Activated naive CD8-positive, alpha-beta T cell treated with anti-CD3 and anti-CD28 coated beads, Interleukin-2, amount 50 U/mL, for 24 hours (primary cell): Measurements from ENCODE around the gene ZFAND6.
A peak's percentile ranks its signal among the peaks of the same experiment; 100 is the strongest.
"Not testable (repeated sequence)": the region's sequence is repeated elsewhere in the genome, so short reads cannot be mapped to it uniquely, and the experiment has no call there.

ENCODE experiments used
- ATAC-seq: fragments of 150-1000 bp; cut with Tn5 transposase; one replicate; pipeline ENCODE4 v1.10.0; 2021
- DNase-seq: peaks from one replicate; pipeline ENCODE4 v3.0.0; 2021
- H3K27ac Mint-ChIP-seq: one replicate; pipeline ENCODE4 v1.8.0; 2021; ENCODE audit warnings: mild to moderate bottlenecking, mixed read lengths
- H3K27me3 Mint-ChIP-seq: one replicate; pipeline ENCODE4 v1.8.0; 2021; ENCODE audit warnings: mixed read lengths
- H3K36me3 Mint-ChIP-seq: one replicate; pipeline ENCODE4 v1.8.0; 2021; ENCODE audit warnings: low read depth, mixed read lengths
- H3K4me1 Mint-ChIP-seq: one replicate; pipeline ENCODE4 v1.8.0; 2021; ENCODE audit warnings: mixed read lengths
- H3K4me3 Mint-ChIP-seq: one replicate; pipeline ENCODE4 v1.8.0; 2021; ENCODE audit warnings: mild to moderate bottlenecking, moderate library complexity, mixed read lengths
- H3K9me3 Mint-ChIP-seq: one replicate; pipeline ENCODE4 v1.8.0; 2021; ENCODE audit warnings: mixed read lengths

ZFAND6 gene

GRCh38 chr15:80155001-80155377 lies 95.5 kb downstream of the ZFAND6 start:
- Mint-ChIP-seq H3K36me3 (peaks cover 8% of the 10 kb centered on the region), H3K4me1 (peaks cover 37% of the 10 kb centered on the region), H3K27ac (no peak overlapping the region), H3K27me3 (no peaks in the 10 kb centered on the region), H3K9me3 (no peaks in the 10 kb centered on the region), H3K4me3 (no peak overlapping the region)
- DNase-seq (no peak), ATAC-seq (no peak)

GRCh38 chr15:80155378-80156175 lies 96.1 kb downstream of the ZFAND6 start:
- H3K27me3 Mint-ChIP-seq, DNase-seq, H3K9me3 Mint-ChIP-seq, H3K4me3 Mint-ChIP-seq, H3K27ac Mint-ChIP-seq, ATAC-seq: not testable (repeated sequence)
- H3K4me1 Mint-ChIP-seq, result peaks cover 43% of the 10 kb centered on the region
- peaks cover 11% of the 10 kb centered on the region for H3K36me3 Mint-ChIP-seq

GRCh38 chr15:80156176-80156720 lies 96.8 kb downstream of the ZFAND6 start:
- DNase-seq (no peak), ATAC-seq (no peak)
- Mint-ChIP-seq H3K4me3 (no peak overlapping the region), H3K9me3 (no peaks in the 10 kb centered on the region), H3K4me1 (peaks cover 49% of the 10 kb centered on the region), H3K27me3 (no peaks in the 10 kb centered on the region), H3K27ac (no peak overlapping the region), H3K36me3 (peaks cover 14% of the 10 kb centered on the region)

GRCh38 chr15:80157215-80157614 lies 97.7 kb downstream of the ZFAND6 start:
- Mint-ChIP-seq H3K27me3 (no peaks in the 10 kb centered on the region), H3K4me3 (no peak overlapping the region), H3K9me3 (no peaks in the 10 kb centered on the region), H3K27ac (no peak overlapping the region), H3K4me1 (peaks cover 46% of the 10 kb centered on the region), H3K36me3 (peaks cover 19% of the 10 kb centered on the region)
- no peak for DNase-seq
- ATAC-seq, result no peak

GRCh38 chr15:80159301-80159700 lies 99.8 kb downstream of the ZFAND6 start:
- H3K27ac Mint-ChIP-seq, result peak overlapping the region; percentile 53
- H3K4me1 Mint-ChIP-seq, result peaks cover 35% of the 10 kb centered on the region
- no peak for ATAC-seq
- no peaks in the 10 kb centered on the region for H3K27me3 Mint-ChIP-seq
- H3K9me3 Mint-ChIP-seq, result no peaks in the 10 kb centered on the region
- H3K36me3 Mint-ChIP-seq, result peaks cover 33% of the 10 kb centered on the region
- H3K4me3 Mint-ChIP-seq, result no peak overlapping the region
- no peak for DNase-seq

- H3K4me3 Mint-ChIP-seq, result no peak overlapping the region
- H3K9me3 Mint-ChIP-seq, result no peaks in the 10 kb centered on the region
- ATAC-seq, result peak; percentile 53
- H3K4me1 Mint-ChIP-seq, result peaks cover 30% of the 10 kb centered on the region
- H3K27me3 Mint-ChIP-seq, result no peaks in the 10 kb centered on the region
- DNase-seq, result peak; percentile 17
- peak overlapping the region; percentile 59 for H3K27ac Mint-ChIP-seq
- H3K36me3 Mint-ChIP-seq, result peaks cover 37% of the 10 kb centered on the region
These were observed 100.5 kb downstream of the ZFAND6 start for GRCh38 chr15:80159811-80160569.

GRCh38 chr15:80160570-80161156 lies 101.2 kb downstream of the ZFAND6 start:
- peaks cover 23% of the 10 kb centered on the region for H3K4me1 Mint-ChIP-seq
- no peaks in the 10 kb centered on the region for H3K27me3 Mint-ChIP-seq
- peaks cover 37% of the 10 kb centered on the region for H3K36me3 Mint-ChIP-seq
- H3K9me3 Mint-ChIP-seq, result no peaks in the 10 kb centered on the region
- ATAC-seq (peak; percentile 69), DNase-seq (peak; percentile 26)
- H3K4me3 Mint-ChIP-seq, result no peak overlapping the region
- peak overlapping the region; percentile 59 for H3K27ac Mint-ChIP-seq

GRCh38 chr15:80161468-80162016 lies 102.1 kb downstream of the ZFAND6 start:
- H3K27me3 Mint-ChIP-seq, result no peaks in the 10 kb centered on the region
- H3K36me3 Mint-ChIP-seq, result peaks cover 37% of the 10 kb centered on the region
- no peak overlapping the region for H3K4me3 Mint-ChIP-seq
- DNase-seq (no peak), ATAC-seq (no peak)
- H3K4me1 Mint-ChIP-seq, result peaks cover 22% of the 10 kb centered on the region
- no peaks in the 10 kb centered on the region for H3K9me3 Mint-ChIP-seq
- H3K27ac Mint-ChIP-seq, result no peak overlapping the region

- Mint-ChIP-seq H3K4me3 (no peak overlapping the region), H3K27ac (no peak overlapping the region), H3K27me3 (no peaks in the 10 kb centered on the region), H3K36me3 (peaks cover 37% of the 10 kb centered on the region), H3K4me1 (peaks cover 22% of the 10 kb centered on the region), H3K9me3 (no peaks in the 10 kb centered on the region)
- DNase-seq (no peak), ATAC-seq (no peak)
These were observed 102.6 kb downstream of the ZFAND6 start for GRCh38 chr15:80162059-80162554.

GRCh38 chr15:80163217-80163616 lies 103.7 kb downstream of the ZFAND6 start:
- Mint-ChIP-seq H3K27me3 (no peaks in the 10 kb centered on the region), H3K4me3 (no peak overlapping the region), H3K27ac (no peak overlapping the region), H3K4me1 (peaks cover 22% of the 10 kb centered on the region), H3K9me3 (no peaks in the 10 kb centered on the region), H3K36me3 (peaks cover 37% of the 10 kb centered on the region)
- ATAC-seq (no peak), DNase-seq (no peak)

- H3K4me3 Mint-ChIP-seq, result no peak overlapping the region
- peaks cover 37% of the 10 kb centered on the region for H3K36me3 Mint-ChIP-seq
- no peaks in the 10 kb centered on the region for H3K27me3 Mint-ChIP-seq
- no peak overlapping the region for H3K27ac Mint-ChIP-seq
- no peaks in the 10 kb centered on the region for H3K9me3 Mint-ChIP-seq
- DNase-seq (no peak), ATAC-seq (no peak)
- peaks cover 22% of the 10 kb centered on the region for H3K4me1 Mint-ChIP-seq
These were observed 104.4 kb downstream of the ZFAND6 start for GRCh38 chr15:80163897-80164296.

- Mint-ChIP-seq H3K4me3 (no peak overlapping the region), H3K27ac (no peak overlapping the region), H3K27me3 (no peaks in the 10 kb centered on the region), H3K9me3 (no peaks in the 10 kb centered on the region), H3K4me1 (no peaks in the 10 kb centered on the region), H3K36me3 (peaks cover 21% of the 10 kb centered on the region)
- no peak for DNase-seq
- ATAC-seq, result no peak
These were observed 108.5 kb downstream of the ZFAND6 start for GRCh38 chr15:80167936-80168335.

GRCh38 chr15:80168421-80168820 lies 108.9 kb downstream of the ZFAND6 start:
- H3K4me3 Mint-ChIP-seq, result no peak overlapping the region
- H3K4me1 Mint-ChIP-seq, result no peaks in the 10 kb centered on the region

GRCh38 chr15:80169768-80170357 lies 110.4 kb downstream of the ZFAND6 start:
- H3K4me1 Mint-ChIP-seq, result no peaks in the 10 kb centered on the region
- no peaks in the 10 kb centered on the region for H3K9me3 Mint-ChIP-seq
- no peak overlapping the region for H3K4me3 Mint-ChIP-seq
- H3K36me3 Mint-ChIP-seq, result peaks cover 7% of the 10 kb centered on the region
- no peak overlapping the region for H3K27ac Mint-ChIP-seq
- no peak for DNase-seq
- H3K27me3 Mint-ChIP-seq, result no peaks in the 10 kb centered on the region
- no peak for ATAC-seq

More at GRCh38 chr15:80168421-80168820, 108.9 kb downstream of the ZFAND6 start:
- Mint-ChIP-seq H3K9me3 (no peaks in the 10 kb centered on the region), H3K27ac (no peak overlapping the region), H3K36me3 (peaks cover 17% of the 10 kb centered on the region), H3K27me3 (no peaks in the 10 kb centered on the region)
- ATAC-seq, result no peak
- DNase-seq, result no peak
